MM.1S (cell line): Measurements from ENCODE around the gene AP5Z1.

Experiments
- DNase-seq: peaks from one replicate; pipeline ENCODE4 v3.0.0-alpha.2; 2015
- H2AFZ ChIP-seq: fragments of 300-600 bp; sonication (generic); 2 replicates; pipeline ENCODE4 v1.6.0; 2016; ENCODE audit warnings: antibody characterized with exemption, low read length
- H3F3A ChIP-seq: fragments of 300-600 bp; sonication (generic); 2 replicates; pipeline ENCODE4 v1.6.1; 2016; ENCODE audit warnings: mild to moderate bottlenecking, antibody characterized with exemption, low read length, moderate library complexity, mixed read lengths; ENCODE audit not compliant: insufficient read depth
- H3K27ac ChIP-seq: fragments of 300-600 bp; sonication (generic); 2 replicates; pipeline ENCODE4 v1.5.1; 2016; ENCODE audit warnings: mild to moderate bottlenecking, low read length
- H3K27me3 ChIP-seq: fragments of 300-600 bp; sonication (generic); replicated peaks from 2 replicates; pipeline ENCODE4 v1.6.0; 2016; ENCODE audit warnings: low read length; ENCODE audit not compliant: insufficient read depth
- H3K36me3 ChIP-seq: fragments of 300-600 bp; sonication (generic); replicated peaks from 2 replicates; pipeline ENCODE4 v1.6.1; 2016; ENCODE audit warnings: mild to moderate bottlenecking, low read length, mixed read lengths; ENCODE audit not compliant: insufficient read depth
- H3K4me1 ChIP-seq: fragments of 300-600 bp; sonication (generic); 2 replicates; pipeline ENCODE4 v1.6.1; 2016; ENCODE audit warnings: low read length, mixed read lengths
- H3K4me2 ChIP-seq: fragments of 300-600 bp; sonication (generic); 2 replicates; pipeline ENCODE4 v1.6.0; 2016; ENCODE audit warnings: low read depth, low read length
- H3K4me3 ChIP-seq: fragments of 300-600 bp; sonication (generic); 2 replicates; pipeline ENCODE4 v1.5.1; 2016; ENCODE audit warnings: low read length, mixed read lengths
- H3K79me2 ChIP-seq: fragments of 300-600 bp; sonication (generic); 2 replicates; pipeline ENCODE4 v1.6.1; 2016; ENCODE audit warnings: mixed run types, low read length, mixed read lengths
- H3K9ac ChIP-seq: fragments of 300-600 bp; sonication (generic); 2 replicates; pipeline ENCODE4 v1.6.1; 2016; ENCODE audit warnings: low read length, mixed read lengths
- H3K9me2 ChIP-seq: fragments of 300-600 bp; sonication (generic); replicated peaks from 2 replicates; pipeline ENCODE4 v1.6.1; 2016; ENCODE audit warnings: mild to moderate bottlenecking, low read length, mixed read lengths; ENCODE audit not compliant: insufficient read depth
- H3K9me3 ChIP-seq: fragments of 300-600 bp; sonication (generic); replicated peaks from 2 replicates; pipeline ENCODE4 v1.6.1; 2016; ENCODE audit warnings: mild to moderate bottlenecking, low read length, mixed read lengths; ENCODE audit not compliant: insufficient read depth
- H4K20me1 ChIP-seq: fragments of 300-600 bp; sonication (generic); 2 replicates; pipeline ENCODE4 v1.6.1; 2016; ENCODE audit warnings: mild to moderate bottlenecking, low read length, moderate library complexity, mixed read lengths; ENCODE audit not compliant: insufficient read depth
- CTCF ChIP-seq: fragments of 300-600 bp; sonication (generic); IDR thresholded peaks from 2 replicates; pipeline ENCODE4 v1.5.1; 2016; ENCODE audit warnings: antibody characterized with exemption, low read length, mixed read lengths
- EZH2 ChIP-seq: fragments of 300-600 bp; sonication (generic); optimal IDR thresholded peaks from 2 replicates; pipeline ENCODE3; 2017; ENCODE audit warnings: low read depth, mild to moderate bottlenecking, antibody characterized with exemption, low read length, mixed read lengths
- EZH2phosphoT487 ChIP-seq: fragments of 300-600 bp; sonication (generic); IDR thresholded peaks from 2 replicates; pipeline ENCODE4 v1.6.1; 2018; ENCODE audit warnings: antibody characterized with exemption, low read length

The AP5Z1 gene, protein sequence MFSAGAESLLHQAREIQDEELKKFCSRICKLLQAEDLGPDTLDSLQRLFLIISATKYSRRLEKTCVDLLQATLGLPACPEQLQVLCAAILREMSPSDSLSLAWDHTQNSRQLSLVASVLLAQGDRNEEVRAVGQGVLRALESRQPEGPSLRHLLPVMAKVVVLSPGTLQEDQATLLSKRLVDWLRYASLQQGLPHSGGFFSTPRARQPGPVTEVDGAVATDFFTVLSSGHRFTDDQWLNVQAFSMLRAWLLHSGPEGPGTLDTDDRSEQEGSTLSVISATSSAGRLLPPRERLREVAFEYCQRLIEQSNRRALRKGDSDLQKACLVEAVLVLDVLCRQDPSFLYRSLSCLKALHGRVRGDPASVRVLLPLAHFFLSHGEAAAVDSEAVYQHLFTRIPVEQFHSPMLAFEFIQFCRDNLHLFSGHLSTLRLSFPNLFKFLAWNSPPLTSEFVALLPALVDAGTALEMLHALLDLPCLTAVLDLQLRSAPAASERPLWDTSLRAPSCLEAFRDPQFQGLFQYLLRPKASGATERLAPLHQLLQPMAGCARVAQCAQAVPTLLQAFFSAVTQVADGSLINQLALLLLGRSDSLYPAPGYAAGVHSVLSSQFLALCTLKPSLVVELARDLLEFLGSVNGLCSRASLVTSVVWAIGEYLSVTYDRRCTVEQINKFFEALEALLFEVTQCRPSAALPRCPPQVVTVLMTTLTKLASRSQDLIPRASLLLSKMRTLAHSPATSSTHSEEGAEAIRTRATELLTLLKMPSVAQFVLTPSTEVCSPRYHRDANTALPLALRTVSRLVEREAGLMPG

GRCh38 chr7:4775250-4775847 is at the start of gene AP5Z1:
Gene AP5Z1 (plus strand): TSS chr7:4775623. CDS start chr7:4775716, 93 bp downstream.
- H3K9me2 ChIP-seq = no peaks in the 10 kb centered on the region
- peak; percentile 98 for DNase-seq
- no peaks in the 10 kb centered on the region for H3K36me3 ChIP-seq
- peak within 1 kb of the TSS; percentile 76 for H2AFZ ChIP-seq
- H3K79me2 ChIP-seq = peaks cover 35% of the 10 kb centered on the region
- peak within 1 kb of the TSS; percentile 88 for H3K27ac ChIP-seq
- peak within 1 kb of the TSS; percentile 78 for H3K9ac ChIP-seq
- TF ChIP-seq EZH2 (no peak), CTCF (no peak), EZH2phosphoT487 (no peak)
- H3K4me2 ChIP-seq = peak within 1 kb of the TSS; percentile 97
- H4K20me1 ChIP-seq = no peaks in the 10 kb centered on the region
- peak within 1 kb of the TSS; percentile 98 for H3K4me3 ChIP-seq
- H3K27me3 ChIP-seq = no peaks in the 10 kb centered on the region
- peaks cover 15% of the 10 kb centered on the region for H3F3A ChIP-seq
- no peaks in the 10 kb centered on the region for H3K9me3 ChIP-seq
- peaks cover 9% of the 10 kb centered on the region; the same call in 1 of the 2 replicates for H3K4me1 ChIP-seq

- no peaks in the 10 kb centered on the region for H3K9me2 ChIP-seq
- H3K4me3 ChIP-seq = peak overlapping the region; percentile 76
- no peaks in the 10 kb centered on the region for H3K9me3 ChIP-seq
- no peak overlapping the region for H2AFZ ChIP-seq
- H3K79me2 ChIP-seq = peaks cover 93% of the 10 kb centered on the region
- no peak for DNase-seq
- peak overlapping the region; percentile 69; the same call in 1 of the 2 replicates for H3K27ac ChIP-seq
- peak overlapping the region; percentile 70; the same call in 1 of the 2 replicates for H3K9ac ChIP-seq
- H3K27me3 ChIP-seq = no peaks in the 10 kb centered on the region
- H3K4me2 ChIP-seq = peak overlapping the region; percentile 98
- H3K36me3 ChIP-seq = no peaks in the 10 kb centered on the region
- H4K20me1 ChIP-seq = no peaks in the 10 kb centered on the region
- no peaks in the 10 kb centered on the region for H3K4me1 ChIP-seq
- TF ChIP-seq EZH2 (no peak), CTCF (no peak), EZH2phosphoT487 (no peak)
- peaks cover 13% of the 10 kb centered on the region; the same call in 1 of the 2 replicates for H3F3A ChIP-seq
These were observed 49.5 kb upstream of the AP5Z1 start for GRCh38 chr7:4725850-4726450.

- H2AFZ ChIP-seq = no peak overlapping the region
- H3K27me3 ChIP-seq = no peaks in the 10 kb centered on the region
- no peaks in the 10 kb centered on the region for H3K9me3 ChIP-seq
- H3F3A ChIP-seq = peaks cover 13% of the 10 kb centered on the region; the same call in 1 of the 2 replicates
- H3K9me2 ChIP-seq = no peaks in the 10 kb centered on the region
- no peak overlapping the region for H3K4me2 ChIP-seq
- DNase-seq = no peak
- H3K4me3 ChIP-seq = no peak overlapping the region
- no peaks in the 10 kb centered on the region for H4K20me1 ChIP-seq
- no peak overlapping the region for H3K27ac ChIP-seq
- H3K79me2 ChIP-seq = peaks cover 92% of the 10 kb centered on the region
- H3K4me1 ChIP-seq = no peaks in the 10 kb centered on the region
- H3K9ac ChIP-seq = no peak overlapping the region
- H3K36me3 ChIP-seq = no peaks in the 10 kb centered on the region
- TF ChIP-seq CTCF = no peak
- TF ChIP-seq EZH2 = no peak
- no peak for TF ChIP-seq EZH2phosphoT487
These were observed 48.9 kb upstream of the AP5Z1 start for GRCh38 chr7:4726566-4726965.
